HG03108 (cell line): Measurements from ENCODE around the gene UNC5CL.

Experiments used
- ATAC-seq: cut with Tn5 transposase; IDR thresholded peaks from one replicate; pipeline ENCODE4 v1.9.1; 2021; ENCODE audit warnings: moderate library complexity; ENCODE audit not compliant: unreplicated experiment

Gene UNC5CL, protein sequence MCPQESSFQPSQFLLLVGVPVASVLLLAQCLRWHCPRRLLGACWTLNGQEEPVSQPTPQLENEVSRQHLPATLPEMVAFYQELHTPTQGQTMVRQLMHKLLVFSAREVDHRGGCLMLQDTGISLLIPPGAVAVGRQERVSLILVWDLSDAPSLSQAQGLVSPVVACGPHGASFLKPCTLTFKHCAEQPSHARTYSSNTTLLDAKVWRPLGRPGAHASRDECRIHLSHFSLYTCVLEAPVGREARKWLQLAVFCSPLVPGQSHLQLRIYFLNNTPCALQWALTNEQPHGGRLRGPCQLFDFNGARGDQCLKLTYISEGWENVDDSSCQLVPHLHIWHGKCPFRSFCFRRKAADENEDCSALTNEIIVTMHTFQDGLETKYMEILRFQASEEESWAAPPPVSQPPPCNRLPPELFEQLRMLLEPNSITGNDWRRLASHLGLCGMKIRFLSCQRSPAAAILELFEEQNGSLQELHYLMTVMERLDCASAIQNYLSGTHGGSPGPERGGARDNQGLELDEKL

GRCh38 chr6:41039060-41039998 is at the start of gene UNC5CL:
Gene UNC5CL (minus strand): TSS chr6:41039221. CDS start chr6:41035074, 4,147 bp downstream.
- no peak for ATAC-seq

- no peak for ATAC-seq
Measured at GRCh38 chr6:41088451-41088850, 49.4 kb upstream of the UNC5CL start.

DNA sequence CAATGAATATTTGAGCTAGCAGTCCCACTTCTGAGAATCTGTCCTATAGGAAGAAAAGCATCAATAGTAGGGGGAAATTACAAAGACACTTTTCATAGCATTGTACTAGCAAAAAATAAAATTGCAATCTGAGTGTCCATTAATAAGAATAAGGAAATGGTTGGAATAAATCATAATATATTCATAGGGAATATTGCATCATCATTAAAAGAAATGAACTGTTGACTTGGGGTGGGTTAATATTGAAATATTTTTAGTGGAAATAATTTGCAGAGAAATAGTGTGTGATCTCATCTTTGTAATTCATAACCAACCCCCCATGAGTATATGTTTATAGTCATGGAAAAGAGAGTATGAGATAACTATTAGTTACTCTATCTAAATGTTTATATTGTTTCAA is 46.2 kb upstream of the UNC5CL start:
- ATAC-seq: no peak

GRCh38 chr6:41083072-41083471 is 44.1 kb upstream of the UNC5CL start:
- ATAC-seq: no peak

DNA sequence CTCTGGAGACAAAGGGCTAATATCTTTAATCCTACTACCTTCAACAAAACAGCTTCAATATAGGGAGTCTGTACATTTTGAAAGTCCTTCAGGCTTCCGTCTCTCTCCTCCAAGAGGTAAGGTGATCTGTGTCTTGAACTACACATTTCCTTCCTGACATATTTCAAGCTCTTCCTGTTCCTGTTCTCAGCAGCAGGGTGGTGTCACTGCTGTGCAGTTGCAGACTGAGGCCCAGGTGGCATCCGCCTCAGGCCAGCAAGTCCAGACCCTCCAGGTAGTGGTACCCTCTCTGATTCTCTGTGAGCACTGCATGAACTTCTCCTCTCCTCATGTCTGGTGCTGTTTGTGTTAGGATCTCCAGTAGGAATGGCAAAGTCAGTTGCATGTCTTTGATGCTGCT is 41.6 kb upstream of the UNC5CL start:
- ATAC-seq: no peak

DNA sequence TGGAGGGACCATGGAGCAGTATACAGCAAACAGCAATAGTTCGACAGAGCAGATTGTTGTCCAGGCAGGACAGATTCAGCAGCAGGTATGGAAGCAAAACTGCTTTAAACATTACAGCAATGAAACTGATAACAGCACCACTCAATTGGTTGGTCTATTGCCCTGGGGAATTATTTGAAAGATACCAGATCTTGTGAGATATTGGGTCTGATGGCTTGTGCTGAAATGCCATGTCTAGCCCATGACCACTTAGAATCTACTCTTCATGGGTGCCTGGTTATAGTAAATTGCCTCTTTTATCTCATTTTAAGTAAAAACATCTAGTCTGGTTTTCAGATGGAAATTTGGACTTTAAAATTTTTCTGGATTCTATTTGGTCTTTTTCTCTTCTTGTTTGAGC is 40.1 kb upstream of the UNC5CL start:
- no peak for ATAC-seq

DNA sequence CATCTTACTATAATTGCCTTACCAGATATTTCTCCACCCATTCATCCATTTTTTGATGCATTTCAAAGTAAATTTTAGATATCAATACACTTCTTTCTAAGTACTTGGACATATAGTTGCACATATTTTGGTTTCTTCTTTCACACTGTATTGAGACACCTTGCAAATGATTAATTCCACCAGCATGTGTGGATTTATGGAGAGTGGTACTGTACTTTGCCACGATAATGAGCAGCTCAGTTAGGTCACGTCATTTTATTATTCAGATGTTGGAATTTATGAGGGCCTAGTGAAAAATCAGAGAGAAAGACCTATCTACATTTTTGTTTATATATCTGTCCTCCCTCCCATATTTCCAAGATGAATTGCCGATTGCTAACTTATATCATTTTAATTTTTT is 39.1 kb upstream of the UNC5CL start:
- no peak for ATAC-seq

- no peak for ATAC-seq
Measured at GRCh38 chr6:41077536-41077935, 38.5 kb upstream of the UNC5CL start.

GRCh38 chr6:41075651-41076626 is 36.9 kb upstream of the UNC5CL start:
- ATAC-seq: no peak

GRCh38 chr6:41074692-41075436 is 35.8 kb upstream of the UNC5CL start:
- no peak for ATAC-seq

DNA sequence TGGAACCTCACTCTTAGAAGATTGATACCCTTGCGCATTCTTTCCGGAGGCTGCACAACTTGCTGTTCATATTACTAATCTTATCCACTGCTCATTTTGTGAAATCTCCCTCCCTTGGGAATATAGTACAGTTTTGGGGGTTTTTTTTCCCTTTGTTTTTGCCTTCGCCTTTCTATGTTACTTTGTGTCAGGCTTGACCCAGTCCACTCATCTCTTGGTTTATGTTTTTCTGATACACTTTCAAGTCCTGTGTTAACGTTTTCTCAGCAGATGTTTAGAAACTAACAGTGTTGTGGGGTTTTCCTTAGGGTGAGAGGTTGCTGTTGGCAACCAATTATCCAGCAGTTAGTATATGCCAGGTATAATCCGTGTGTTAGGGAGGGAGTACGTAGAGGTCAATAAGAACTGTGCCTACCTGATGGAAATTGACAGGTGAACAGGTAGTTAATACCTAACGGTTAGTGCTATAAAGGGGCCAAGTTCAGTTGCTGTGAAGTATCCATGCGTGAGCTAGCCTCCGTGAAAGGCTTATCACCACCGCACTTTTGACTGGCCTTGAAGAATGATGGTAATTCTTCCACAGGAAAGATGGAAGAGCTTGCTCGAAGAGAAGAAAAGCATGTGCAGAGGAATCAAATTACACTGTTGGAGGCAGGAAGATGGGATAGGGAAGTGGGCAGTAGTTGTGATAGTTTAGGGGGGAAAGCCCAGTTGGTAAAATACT is 35.1 kb upstream of the UNC5CL start:
- ATAC-seq: no peak

GRCh38 chr6:41073203-41073967 is 34.4 kb upstream of the UNC5CL start:
- peak; percentile 24 for ATAC-seq

DNA sequence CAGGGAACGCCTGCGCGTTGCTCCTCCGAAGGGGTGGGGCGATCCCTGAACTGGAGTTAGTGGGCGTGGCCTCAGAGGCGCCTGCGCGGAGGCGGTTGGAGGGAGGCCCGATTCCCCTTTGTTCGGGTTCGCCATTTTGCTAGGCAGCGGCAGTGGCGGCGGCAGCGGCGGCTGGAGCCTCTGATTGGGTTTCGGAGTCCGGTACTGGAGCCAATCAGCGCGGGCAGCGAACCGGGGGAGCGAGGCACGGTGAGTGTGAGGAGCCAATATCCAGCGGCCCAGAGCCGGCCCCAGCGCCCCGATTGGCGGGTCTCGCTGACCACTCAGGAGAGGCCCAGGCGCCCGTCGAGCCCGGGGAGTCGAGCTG is 33.8 kb upstream of the UNC5CL start, which contains the start of gene NFYA:
TSS of gene NFYA (plus strand) at position 139 of the 367 bp plus-strand sequence. CDS start 6,116 bp downstream, outside the sequence.
- peak; percentile 62 for ATAC-seq

DNA sequence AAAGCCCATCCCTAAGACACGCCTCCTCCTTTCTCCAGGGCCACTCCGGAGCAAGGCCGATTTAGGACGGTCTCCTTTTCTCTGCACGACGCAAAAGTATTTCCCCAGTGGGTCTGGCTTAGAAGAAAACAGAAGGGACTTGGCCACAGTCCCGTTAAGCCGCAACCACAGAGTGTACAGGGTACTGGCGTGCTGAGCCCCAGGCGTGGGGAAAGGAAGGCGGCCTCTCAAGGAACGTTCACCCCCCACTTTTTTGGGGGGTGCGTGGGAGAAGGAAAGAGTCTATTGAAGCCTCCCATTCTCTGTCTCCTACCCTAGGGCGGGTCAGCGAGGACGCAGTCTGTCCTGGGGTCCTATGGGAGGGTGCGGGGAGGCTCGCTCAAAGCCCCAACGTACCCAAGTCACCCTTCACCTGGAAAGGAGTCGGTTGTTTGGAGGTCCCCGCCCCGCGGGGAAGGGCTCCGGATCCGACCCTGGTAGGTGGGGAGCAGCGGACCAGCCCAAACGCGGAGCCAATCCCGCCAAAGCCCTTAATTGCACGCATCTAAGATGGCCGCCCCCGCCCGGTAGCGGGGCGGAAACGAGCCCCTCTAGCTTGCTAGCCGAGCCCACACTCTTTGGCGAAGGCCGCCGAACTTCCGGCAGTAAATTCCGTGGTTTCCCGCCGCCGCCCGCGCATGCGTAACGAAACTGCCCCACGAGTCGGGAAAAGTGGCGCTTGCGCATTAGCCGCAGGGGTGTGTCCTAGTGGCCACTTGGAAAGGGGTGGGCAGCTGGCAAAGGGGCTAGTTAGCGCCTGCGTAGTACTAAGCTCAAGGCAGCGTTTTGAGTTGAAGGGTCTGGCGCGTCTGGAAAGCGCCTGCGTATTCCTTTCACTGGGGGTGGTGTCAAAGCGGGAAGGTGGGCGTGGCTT is 33.2 kb upstream of the UNC5CL start, which contains the start of gene OARD1:
TSS of gene OARD1 (minus strand) at position 434 of the 913 bp plus-strand sequence. CDS start 722 bp downstream, outside the sequence.
- peak; percentile 56 for ATAC-seq

- no peak for ATAC-seq
Measured at GRCh38 chr6:41071501-41071922, 32.5 kb upstream of the UNC5CL start.

- ATAC-seq: no peak
Measured at GRCh38 chr6:41066867-41067304, 27.9 kb upstream of the UNC5CL start.

- no peak for ATAC-seq
Measured at GRCh38 chr6:41065550-41066026, 26.6 kb upstream of the UNC5CL start.
